K562 (cell line): ENCODE data around the gene EVX1.

Source experiments
- BACH1 ChIP-seq: fragments of 200-800 bp; sonication (Bioruptor generic); IDR thresholded peaks from 2 replicates; pipeline ENCODE4 v1.6.1; 2016; ENCODE audit warnings: missing genetic modification characterization, missing compliant biosample characterization
- EZH2 ChIP-seq: IDR thresholded peaks from 2 replicates; pipeline ENCODE4 v1.6.1; 2012; ENCODE audit warnings: low read depth, mild to moderate bottlenecking, inconsistent platforms, low read length, borderline replicate concordance
- MAX ChIP-seq: sonication (generic); formaldehyde crosslinking; IDR thresholded peaks from 2 replicates; pipeline ENCODE4 v1.9.0; 2022; ENCODE audit warnings: mild to moderate bottlenecking, missing genetic modification reagents
- NFYB ChIP-seq: IDR thresholded peaks from 2 replicates; pipeline ENCODE4 v1.6.1; 2011; ENCODE audit warnings: mild to moderate bottlenecking, moderate library complexity; ENCODE audit not compliant: insufficient read length; ENCODE audit errors: extremely low read depth
- RAD21 ChIP-seq, 2 experiments: fragments of 250-450 bp in 1 of 2; fragments of 450-650 bp in 1 of 2; sonication (Bioruptor Pico) in 1 of 2; formaldehyde crosslinking in 1 of 2; IDR thresholded peaks in 1 of 2; conservative IDR thresholded peaks in 1 of 2; 2 replicates each; pipeline versions ENCODE4 v1.4.0 to v1.8.0; 2020 to 2022; ENCODE audit warnings: mild to moderate bottlenecking in 2 of 2, moderate library complexity in 1 of 2
- RERE ChIP-seq: sonication (generic); formaldehyde crosslinking; IDR thresholded peaks from 2 replicates; pipeline ENCODE4 v1.8.0; 2023; ENCODE audit warnings: missing genetic modification reagents, mild to moderate bottlenecking, borderline replicate concordance
- REST ChIP-seq, 2 experiments: fragments of 450-650 bp; formaldehyde crosslinking in 1 of 2; IDR thresholded peaks; 2 replicates each; pipeline versions ENCODE4 v1.4.0 to v1.6.1; 2014 to 2020; ENCODE audit warnings: mild to moderate bottlenecking in 2 of 2, borderline replicate concordance in 1 of 2, low read depth in 1 of 2
- RFX5 ChIP-seq: IDR thresholded peaks from 2 replicates; pipeline ENCODE4 v1.6.1; 2011; ENCODE audit warnings: low read depth, mild to moderate bottlenecking, improper control_type of control experiment, low read length
- SP2 ChIP-seq: IDR thresholded peaks from 2 replicates; pipeline ENCODE4 v1.6.1; 2011; ENCODE audit warnings: mild to moderate bottlenecking, low read depth, low read length, moderate library complexity; ENCODE audit not compliant: poor library complexity, severe bottlenecking; ENCODE audit errors: extremely low read depth
- YY1 ChIP-seq, 3 experiments: IDR thresholded peaks; 2 replicates each; pipeline ENCODE4 v1.6.1; 2011; ENCODE audit warnings: low read length in 2 of 3, mild to moderate bottlenecking in 2 of 3, moderate library complexity in 2 of 3, borderline replicate concordance in 1 of 3, control low read depth in 1 of 3, low read depth in 1 of 3; ENCODE audit not compliant: insufficient read depth in 3 of 3, insufficient replicate concordance in 2 of 3, control insufficient read depth in 1 of 3, insufficient read length in 1 of 3; ENCODE audit errors: extremely low read depth in 1 of 3
- ZBTB1 ChIP-seq: sonication (generic); formaldehyde crosslinking; IDR thresholded peaks from 2 replicates; pipeline ENCODE4 v1.8.1; 2023; ENCODE audit warnings: missing genetic modification reagents, low read depth, mild to moderate bottlenecking, borderline replicate concordance
- ZNF121 ChIP-seq: sonication (generic); formaldehyde crosslinking; conservative IDR thresholded peaks from 2 replicates; pipeline ENCODE4 v1.8.0; 2022; ENCODE audit warnings: missing genetic modification reagents
- TF ChIP-seq, protein P1 (sequence below), 3 experiments: IDR thresholded peaks in 2 of 3; conservative IDR thresholded peaks in 1 of 3; 2 replicates each; pipeline ENCODE4 v1.5.1; 2011 to 2012; ENCODE audit warnings: low read length in 3 of 3, mild to moderate bottlenecking in 3 of 3, control low read depth in 2 of 3, improper control_type of control experiment in 1 of 3, inconsistent platforms in 1 of 3, low read depth in 1 of 3, mixed read lengths in 1 of 3, moderate library complexity in 1 of 3; ENCODE audit not compliant: insufficient read depth in 2 of 3

- TF ChIP-seq BACH1 (tag), result no peak
- TF ChIP-seq RFX5, result no peak
- no peak for TF ChIP-seq SP2
- TF ChIP-seq, protein P1, sequence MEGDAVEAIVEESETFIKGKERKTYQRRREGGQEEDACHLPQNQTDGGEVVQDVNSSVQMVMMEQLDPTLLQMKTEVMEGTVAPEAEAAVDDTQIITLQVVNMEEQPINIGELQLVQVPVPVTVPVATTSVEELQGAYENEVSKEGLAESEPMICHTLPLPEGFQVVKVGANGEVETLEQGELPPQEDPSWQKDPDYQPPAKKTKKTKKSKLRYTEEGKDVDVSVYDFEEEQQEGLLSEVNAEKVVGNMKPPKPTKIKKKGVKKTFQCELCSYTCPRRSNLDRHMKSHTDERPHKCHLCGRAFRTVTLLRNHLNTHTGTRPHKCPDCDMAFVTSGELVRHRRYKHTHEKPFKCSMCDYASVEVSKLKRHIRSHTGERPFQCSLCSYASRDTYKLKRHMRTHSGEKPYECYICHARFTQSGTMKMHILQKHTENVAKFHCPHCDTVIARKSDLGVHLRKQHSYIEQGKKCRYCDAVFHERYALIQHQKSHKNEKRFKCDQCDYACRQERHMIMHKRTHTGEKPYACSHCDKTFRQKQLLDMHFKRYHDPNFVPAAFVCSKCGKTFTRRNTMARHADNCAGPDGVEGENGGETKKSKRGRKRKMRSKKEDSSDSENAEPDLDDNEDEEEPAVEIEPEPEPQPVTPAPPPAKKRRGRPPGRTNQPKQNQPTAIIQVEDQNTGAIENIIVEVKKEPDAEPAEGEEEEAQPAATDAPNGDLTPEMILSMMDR (IDR thresholded peaks at IDR 0.05 in 2 of 3, conservative IDR thresholded peaks at IDR 0.05 in 1 of 3; ENCODE audit: insufficient read depth in 2 of 3, low read depth in 1 of 3, low read length in 3 of 3), result no peak
- TF ChIP-seq EZH2, result no peak
- no peak for TF ChIP-seq REST (IDR thresholded peaks at IDR 0.05; ENCODE audit: borderline replicate concordance)
- no peak for TF ChIP-seq REST (CRISPR knock-in tag; IDR thresholded peaks at IDR 0.05; ENCODE audit: low read depth)
- TF ChIP-seq MAX (CRISPR knock-in tag), result no peak
- no peak for TF ChIP-seq RAD21 (CRISPR knock-in tag; conservative IDR thresholded peaks at IDR 0.05 in 1 of 2, IDR thresholded peaks at IDR 0.05 in 1 of 2)
- TF ChIP-seq RERE, result no peak
- TF ChIP-seq NFYB, result no peak
- TF ChIP-seq ZBTB1 (CRISPR knock-in tag), result no peak
- TF ChIP-seq ZNF121 (CRISPR knock-in tag), result no peak
- no peak for TF ChIP-seq YY1 (IDR thresholded peaks at IDR 0.05; ENCODE audit: borderline replicate concordance in 1 of 3, control insufficient read depth in 1 of 3, extremely low read depth in 1 of 3, insufficient read depth in 3 of 3, insufficient read length in 1 of 3, insufficient replicate concordance in 2 of 3, low read depth in 1 of 3, low read length in 2 of 3)
Measured at GRCh38 chr7:27197137-27198042, 45.2 kb upstream of the EVX1 start.
